Suprapubic skin (tissue), 4 donors: ENCODE results near the gene AHSG.

Experiments
- CTCF ChIP-seq, 2 donors: fragments of 200-600 bp in 1 of 2; fragments of 450-650 bp in 1 of 2; sonication (generic) in 1 of 2; IDR thresholded peaks; one replicate each; pipeline ENCODE4 v1.5.1; 2016 to 2019; ENCODE audit warnings: antibody characterized with exemption in 2 of 2, mild to moderate bottlenecking in 1 of 2, moderate library complexity in 1 of 2
- EP300 ChIP-seq: sonication (generic); formaldehyde crosslinking; IDR thresholded peaks from one replicate; pipeline ENCODE4 v1.6.1; 2017; ENCODE audit warnings: antibody characterized with exemption
- POLR2A ChIP-seq, 2 donors: fragments of 450-650 bp; IDR thresholded peaks; one replicate each; pipeline ENCODE4 v1.6.1; 2017; ENCODE audit warnings: antibody characterized with exemption in 2 of 2, mild to moderate bottlenecking in 2 of 2, moderate library complexity in 2 of 2
- POLR2AphosphoS5 ChIP-seq, 3 donors: sonication (generic); formaldehyde crosslinking; IDR thresholded peaks; one replicate each; pipeline ENCODE4 v1.6.1; 2017; ENCODE audit warnings: antibody characterized with exemption in 3 of 3

- TF ChIP-seq CTCF (IDR thresholded peaks at IDR 0.05) = no peak
- TF ChIP-seq POLR2AphosphoS5 (IDR thresholded peaks at IDR 0.05) = no peak
- TF ChIP-seq POLR2A (IDR thresholded peaks at IDR 0.05) = no peak
- no peak for TF ChIP-seq EP300
Measured at GRCh38 chr3:186590580-186591295, 22.1 kb upstream of the AHSG start.
